HG02588 (cell line): ENCODE measurements around the gene TRPC4AP.

Source experiments
- ATAC-seq: cut with Tn5 transposase; IDR thresholded peaks from one replicate; pipeline ENCODE4 v1.9.1; 2021; ENCODE audit warnings: mild to moderate bottlenecking, moderate library complexity; ENCODE audit not compliant: unreplicated experiment

TRPC4AP gene

GRCh38 chr20:34971561-34972235 is 120.9 kb downstream of the TRPC4AP start:
- ATAC-seq = no peak

- no peak for ATAC-seq
These were observed 121.6 kb downstream of the TRPC4AP start for GRCh38 chr20:34970846-34971560.

DNA sequence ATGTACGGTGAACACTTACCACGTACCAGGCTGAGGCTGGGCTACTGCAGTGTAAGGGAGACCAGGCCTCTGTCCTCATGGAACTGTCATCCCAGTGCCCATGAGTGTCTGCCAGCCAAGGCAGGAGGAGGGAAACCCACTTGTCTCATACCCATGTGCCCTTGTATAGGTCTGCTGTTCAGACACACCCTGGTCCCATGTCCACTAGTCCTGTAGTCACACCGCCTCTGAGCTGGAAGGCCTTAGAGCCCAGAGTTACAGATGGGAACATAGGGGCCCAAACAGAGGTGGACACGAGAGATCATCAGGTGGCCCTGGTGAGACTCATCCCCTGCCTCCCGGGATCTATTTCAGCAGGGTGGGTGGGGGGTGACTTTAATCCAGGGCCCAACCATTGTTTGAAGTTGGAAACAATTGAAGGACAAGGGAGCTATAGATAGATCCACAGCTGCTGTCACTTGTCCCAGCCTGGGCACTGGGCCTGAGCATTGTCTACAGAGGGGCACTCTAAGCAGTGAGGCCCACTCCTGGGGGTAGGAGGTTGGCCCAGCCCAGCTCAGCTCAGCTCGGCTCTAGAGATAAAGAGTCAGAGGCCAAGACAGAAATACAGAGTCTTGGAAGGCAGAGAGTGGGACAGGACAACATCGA is 122.3 kb downstream of the TRPC4AP start:
- no peak for ATAC-seq

- ATAC-seq = no peak
These were observed 124.4 kb downstream of the TRPC4AP start for GRCh38 chr20:34968042-34968775.

- no peak for ATAC-seq
These were observed 125.2 kb downstream of the TRPC4AP start for GRCh38 chr20:34967421-34967820.

GRCh38 chr20:34965051-34965450 is 127.6 kb downstream of the TRPC4AP start:
- ATAC-seq = no peak

DNA sequence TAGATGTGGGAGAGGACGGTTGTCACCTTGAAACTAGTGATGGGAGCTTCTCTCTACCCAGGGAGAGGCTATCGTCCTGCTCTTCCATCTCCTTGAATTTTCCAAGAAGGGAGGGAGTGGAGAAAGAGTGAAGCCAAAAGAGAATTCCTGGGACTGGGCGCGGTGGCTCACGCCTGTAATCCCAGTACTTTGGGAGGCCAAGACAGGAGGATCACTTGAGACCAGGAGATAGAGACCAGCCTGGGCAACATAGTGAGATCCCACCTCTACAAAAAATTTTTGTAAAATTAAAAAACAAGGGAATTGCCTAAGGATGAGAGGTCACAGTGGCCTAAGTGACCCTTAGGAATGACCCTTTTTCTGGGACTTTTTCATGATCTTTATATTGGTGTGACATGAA is 128.1 kb downstream of the TRPC4AP start:
- no peak for ATAC-seq

GRCh38 chr20:34956751-34957472 is 135.7 kb downstream of the TRPC4AP start:
- ATAC-seq = no peak

DNA sequence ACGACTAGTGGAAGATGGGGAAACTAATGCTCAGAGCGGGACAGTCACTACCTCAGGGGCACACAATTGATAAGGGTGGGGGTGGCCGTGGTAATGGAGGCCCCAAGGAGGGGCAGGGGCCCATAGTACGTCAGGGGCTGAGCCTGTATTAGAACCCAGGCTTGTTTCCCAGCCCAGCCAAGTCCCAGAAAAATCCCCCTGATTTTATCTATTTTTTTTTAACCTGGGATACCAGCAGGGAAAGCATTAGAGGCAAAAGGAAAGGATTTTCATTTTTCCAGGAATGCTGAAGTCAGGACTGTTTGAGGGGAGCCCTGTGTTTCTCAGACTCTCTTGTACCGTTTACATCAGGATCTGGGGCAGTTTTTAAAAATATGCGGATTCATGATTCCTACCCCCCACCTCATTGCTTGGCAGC is 136.6 kb downstream of the TRPC4AP start:
- ATAC-seq = no peak

DNA sequence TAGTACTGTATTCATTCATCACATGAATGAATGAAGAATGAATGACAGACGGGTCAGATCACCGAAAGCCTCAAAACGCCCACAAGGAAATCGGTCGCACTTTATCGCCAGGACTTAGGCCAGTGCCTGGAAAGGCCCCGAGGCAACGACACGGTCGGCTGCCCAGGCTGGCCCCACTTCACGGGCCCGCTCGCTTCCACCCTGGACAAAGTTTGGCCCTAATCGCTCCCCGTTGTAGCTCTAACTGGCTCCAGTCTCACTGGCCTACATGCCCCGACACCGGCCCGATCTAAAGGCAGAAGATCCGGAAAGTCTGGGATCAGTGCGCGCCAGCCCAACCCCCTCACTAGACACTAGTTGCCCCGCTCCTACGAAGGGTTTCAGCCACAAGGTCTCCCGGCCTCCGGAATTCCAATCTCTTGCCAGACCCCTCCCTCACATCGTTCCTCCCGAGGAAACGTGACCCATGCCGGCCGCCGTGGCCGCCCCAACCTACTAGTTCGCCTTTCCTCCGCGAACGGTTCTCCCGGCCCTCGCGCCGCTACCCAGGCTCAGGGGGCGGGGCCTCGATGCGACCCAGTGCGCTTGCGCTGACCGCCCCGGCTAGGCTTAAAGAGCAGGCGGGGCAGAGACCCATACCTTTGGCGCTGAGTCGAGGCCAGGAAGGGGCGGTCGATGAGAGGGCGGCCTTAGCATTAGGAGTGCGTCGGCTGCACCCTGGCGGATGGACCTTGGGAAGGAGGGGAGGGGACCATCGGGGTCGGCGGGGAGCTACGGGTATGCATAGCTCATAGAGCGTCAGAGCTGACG is 137.2 kb downstream of the TRPC4AP start, which contains the start of the genes GSS and MYH7B:
Gene GSS, minus strand, starts transcription at position 576 of the 810 bp plus-strand sequence. CDS start 3,954 bp downstream, outside the sequence.
Gene MYH7B, plus strand, starts transcription at position 638 of the 810 bp plus-strand sequence. CDS start 22,138 bp downstream, outside the sequence.
- peak; percentile 85 for ATAC-seq

DNA sequence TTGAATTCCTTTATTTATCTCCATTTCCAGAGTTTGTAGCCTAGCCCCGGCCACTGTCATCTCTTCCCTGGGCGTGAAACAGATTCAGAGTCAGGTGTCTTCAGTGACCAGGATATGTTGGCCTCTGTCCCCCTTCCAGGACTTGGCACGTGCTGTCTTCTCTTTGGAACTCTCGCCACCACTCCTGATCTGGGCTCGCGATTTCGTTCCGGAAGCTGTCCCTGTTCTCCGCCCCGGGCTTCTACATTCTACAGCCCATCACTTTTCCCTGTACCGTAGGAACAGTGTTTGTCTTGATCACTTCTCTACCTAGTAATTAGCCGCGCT is 137.7 kb downstream of the TRPC4AP start:
- no peak for ATAC-seq

DNA sequence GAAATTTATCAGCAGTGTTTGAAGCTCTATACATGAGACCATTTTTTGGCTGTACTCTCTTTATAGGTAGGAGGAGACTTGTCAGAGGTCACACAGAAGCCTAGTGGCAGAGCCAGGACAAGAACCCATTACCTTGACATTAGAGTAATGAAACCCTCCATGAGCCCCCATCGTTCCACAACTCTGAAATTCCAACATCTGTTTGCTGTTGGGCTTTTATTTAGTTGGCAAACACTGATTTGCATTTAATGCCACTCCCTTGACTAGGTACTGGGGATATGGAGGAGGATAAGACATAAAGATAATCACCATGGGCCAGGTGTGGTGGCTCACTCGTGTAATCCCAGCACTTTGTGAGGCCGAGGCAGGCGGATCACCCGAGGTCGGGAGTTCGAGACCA is 138.6 kb downstream of the TRPC4AP start:
- ATAC-seq = no peak

DNA sequence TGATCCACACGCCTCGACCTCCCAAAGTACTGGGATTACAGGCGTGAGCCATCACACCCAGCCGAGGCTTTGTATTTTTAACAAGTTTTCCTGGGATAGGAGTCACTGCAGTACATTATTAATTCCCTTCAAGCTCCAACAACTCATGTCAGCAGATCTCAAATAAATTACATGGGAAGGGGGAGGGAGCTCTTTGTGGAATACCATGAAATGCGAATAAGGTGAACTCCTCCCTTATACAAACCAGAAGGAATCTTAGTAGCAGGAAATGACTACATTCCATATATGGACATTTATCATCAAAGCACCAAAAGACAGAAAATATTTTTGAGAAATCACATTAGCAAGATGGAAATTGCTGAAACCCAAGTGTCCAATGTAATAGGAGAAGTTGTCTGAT is 139.9 kb downstream of the TRPC4AP start:
- no peak for ATAC-seq
